K562 (cell line): ENCODE measurements around the gene TRABD2B. TPM values are rescaled to one million over a fixed set of nuclear protein-coding genes. Genes with fewer than 3 reads are reported as not detected.

Source experiments
- CCNT2 ChIP-seq: IDR thresholded peaks from 2 replicates; pipeline ENCODE4 v1.6.1; 2011; ENCODE audit warnings: borderline replicate concordance, low read depth, mild to moderate bottlenecking, moderate library complexity, mixed read lengths, low read length; ENCODE audit not compliant: insufficient read length; ENCODE audit errors: extremely low read depth
- E4F1 ChIP-seq: fragments of 250-450 bp; sonication (Bioruptor Pico); IDR thresholded peaks from 2 replicates; pipeline ENCODE4 v1.5.0; 2021; ENCODE audit warnings: mild to moderate bottlenecking, borderline replicate concordance
- EHMT2 ChIP-seq: fragments of 450-650 bp; IDR thresholded peaks from 2 replicates; pipeline ENCODE4 v1.6.1; 2018; ENCODE audit warnings: antibody characterized with exemption
- FOXJ3 ChIP-seq: sonication (generic); formaldehyde crosslinking; IDR thresholded peaks from 2 replicates; pipeline ENCODE4 v1.4.0; 2020; ENCODE audit warnings: mild to moderate bottlenecking, missing genetic modification reagents
- HDAC8 ChIP-seq: fragments of 450-650 bp; IDR thresholded peaks from 2 replicates; pipeline ENCODE4 v1.6.1; 2016; ENCODE audit warnings: mild to moderate bottlenecking, missing genetic modification characterization, moderate library complexity, missing compliant biosample characterization
- HDGF ChIP-seq: fragments of 450-650 bp; IDR thresholded peaks from 2 replicates; pipeline ENCODE4 v1.6.1; 2016
- HLTF ChIP-seq: fragments of 450-650 bp; IDR thresholded peaks from 2 replicates; pipeline ENCODE4 v1.6.1; 2016
- MGA ChIP-seq: fragments of 450-650 bp; IDR thresholded peaks from 2 replicates; pipeline ENCODE4 v1.6.1; 2016; ENCODE audit warnings: mild to moderate bottlenecking, moderate library complexity
- NR0B1 ChIP-seq: fragments of 450-650 bp; IDR thresholded peaks from one replicate; pipeline ENCODE4 v1.6.1; 2018; ENCODE audit warnings: mild to moderate bottlenecking, moderate library complexity; ENCODE audit not compliant: partially characterized antibody
- PHF20 ChIP-seq: fragments of 450-650 bp; IDR thresholded peaks from 2 replicates; pipeline ENCODE4 v1.6.1; 2018; ENCODE audit not compliant: partially characterized antibody
- POLR3G ChIP-seq: IDR thresholded peaks from 2 replicates; pipeline ENCODE4 v1.6.1; 2011; ENCODE audit not compliant: insufficient read length, insufficient replicate concordance; ENCODE audit errors: extremely low read depth
- TCF7 ChIP-seq: sonication (generic); IDR thresholded peaks from 2 replicates; pipeline ENCODE4 v1.6.1; 2016; ENCODE audit warnings: antibody characterized with exemption, borderline replicate concordance
- YBX1 ChIP-seq: fragments of 450-650 bp; IDR thresholded peaks from 2 replicates; pipeline ENCODE4 v1.7.1; 2016; ENCODE audit warnings: mild to moderate bottlenecking
- ZNF143 ChIP-seq: sonication (generic); formaldehyde crosslinking; IDR thresholded peaks from 2 replicates; pipeline ENCODE4 v1.9.0; 2022; ENCODE audit warnings: mild to moderate bottlenecking, missing genetic modification reagents
- ZNF436 ChIP-seq: fragments of 250-450, 450-650 bp; sonication (Bioruptor Pico); formaldehyde crosslinking; IDR thresholded peaks from 2 replicates; pipeline ENCODE4 v1.7.0; 2020; ENCODE audit warnings: mild to moderate bottlenecking
- polyA plus RNA-seq, 8 experiments: library from polyadenylated mRNA; depleted of rRNA in 4 of 8; stranded (reverse) in 5 of 8; unstranded in 3 of 8; fragments of >200 nt; fragmentation: Nextera tagmentation in 2 of 8; fragmentation: Illumina TruSeq in 1 of 8; extraction: Ambion mirVana in 2 of 8; extraction: Trizol in 1 of 8; gene quantifications; 2 replicates each; pipeline versions ENCODE4 v1.2.1 to v1.2.3, GENCODE V29; 2011 to 2014; ENCODE audit warnings: inconsistent platforms in 1 of 8, missing spikeins in 1 of 8
- total RNA-seq, 7 experiments: library from RNA; depleted of rRNA in 6 of 7; stranded (reverse); fragments of >200 nt in 6 of 7; fragmentation: Illumina TruSeq in 2 of 7; extraction: Trizol in 2 of 7; gene quantifications; 2 replicates each; pipeline versions ENCODE4 v1.2.1 to v1.2.3, GENCODE V29; 2011 to 2021; ENCODE audit warnings: low replicate concordance in 1 of 7

The TRABD2B gene
- total and polyA plus RNA-seq, 9 of the 15 experiments (the other 6 are each of a cell fraction or from before 2014, with no cell fraction given): not detected

- TF ChIP-seq E4F1 (no peak), ZNF143 (no peak), HDAC8 (tag) (no peak), HDGF (no peak), PHF20 (no peak), HLTF (no peak), POLR3G (no peak), ZNF436 (no peak), CCNT2 (peak; percentile 67), NR0B1 (no peak), EHMT2 (no peak), FOXJ3 (CRISPR knock-in tag) (no peak), MGA (no peak), YBX1 (no peak), TCF7 (no peak)
These were observed 75.2 kb downstream of the TRABD2B start (continued) for GRCh38 chr1:47921935-47922415.
